Measurements from ENCODE around the gene FGFR2.

FGFR2 gene

DNA sequence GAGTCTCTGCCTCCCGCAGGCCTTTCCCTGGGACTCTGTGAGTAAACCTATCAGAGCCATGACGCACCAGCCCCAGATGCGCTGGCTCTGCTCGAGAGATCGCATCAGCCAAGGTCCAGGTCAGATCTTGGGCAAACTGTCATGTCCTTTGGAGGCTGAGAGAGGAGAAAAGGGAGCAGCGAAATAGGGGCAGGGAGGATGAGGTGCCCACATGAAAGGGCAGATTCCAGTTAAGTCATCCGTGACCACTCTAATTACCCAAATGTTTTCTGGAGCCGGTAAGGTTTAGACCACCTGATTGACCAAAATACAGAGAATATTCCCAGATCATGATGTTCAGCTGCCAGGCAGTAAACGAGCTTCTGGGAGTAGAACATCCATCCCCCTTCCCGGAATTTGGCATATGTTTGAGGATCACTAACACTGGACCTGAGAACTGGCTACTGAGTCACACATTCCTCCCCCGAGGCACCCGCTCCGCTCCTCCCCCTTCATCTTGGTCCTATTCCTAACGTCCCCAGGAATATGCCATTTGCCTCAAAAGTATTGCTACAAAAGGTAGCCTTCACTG, 88.0 kb downstream of the FGFR2 start:
- TF ChIP-seq, protein P1, sequence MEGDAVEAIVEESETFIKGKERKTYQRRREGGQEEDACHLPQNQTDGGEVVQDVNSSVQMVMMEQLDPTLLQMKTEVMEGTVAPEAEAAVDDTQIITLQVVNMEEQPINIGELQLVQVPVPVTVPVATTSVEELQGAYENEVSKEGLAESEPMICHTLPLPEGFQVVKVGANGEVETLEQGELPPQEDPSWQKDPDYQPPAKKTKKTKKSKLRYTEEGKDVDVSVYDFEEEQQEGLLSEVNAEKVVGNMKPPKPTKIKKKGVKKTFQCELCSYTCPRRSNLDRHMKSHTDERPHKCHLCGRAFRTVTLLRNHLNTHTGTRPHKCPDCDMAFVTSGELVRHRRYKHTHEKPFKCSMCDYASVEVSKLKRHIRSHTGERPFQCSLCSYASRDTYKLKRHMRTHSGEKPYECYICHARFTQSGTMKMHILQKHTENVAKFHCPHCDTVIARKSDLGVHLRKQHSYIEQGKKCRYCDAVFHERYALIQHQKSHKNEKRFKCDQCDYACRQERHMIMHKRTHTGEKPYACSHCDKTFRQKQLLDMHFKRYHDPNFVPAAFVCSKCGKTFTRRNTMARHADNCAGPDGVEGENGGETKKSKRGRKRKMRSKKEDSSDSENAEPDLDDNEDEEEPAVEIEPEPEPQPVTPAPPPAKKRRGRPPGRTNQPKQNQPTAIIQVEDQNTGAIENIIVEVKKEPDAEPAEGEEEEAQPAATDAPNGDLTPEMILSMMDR (IDR thresholded peaks at IDR 0.05; ENCODE audit: low read depth, low read length), result no peak

GRCh38 chr10:121509796-121510195, 88.4 kb downstream of the FGFR2 start:
- TF ChIP-seq, protein P1 (IDR thresholded peaks at IDR 0.05; ENCODE audit: low read depth, low read length), result no peak

More for the DNA sequence above, 88.0 kb downstream of the FGFR2 start:
- no peak overlapping the region for H3K4me3 ChIP-seq (ENCODE audit: low read depth, low read length)

DNA sequence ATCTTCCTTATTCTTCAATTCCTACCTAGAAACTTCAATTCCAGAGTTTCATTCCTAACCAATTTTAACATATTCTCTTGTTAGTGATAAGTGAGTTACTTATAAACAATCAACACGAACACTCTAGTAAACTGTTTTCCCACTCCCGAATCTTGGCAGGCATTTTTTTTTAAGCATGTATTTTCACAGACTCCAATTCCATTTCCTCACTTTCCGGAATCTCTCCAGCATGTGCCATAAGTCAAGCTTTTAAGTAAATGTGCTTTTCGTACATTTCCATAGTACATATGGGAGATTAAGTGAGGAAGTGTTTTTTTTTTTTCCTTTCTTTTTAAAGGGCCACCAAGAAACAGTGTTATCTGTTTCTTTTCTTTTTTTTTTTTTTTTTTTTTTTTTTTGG, 89.1 kb downstream of the FGFR2 start:
- TF ChIP-seq, protein P1 (IDR thresholded peaks at IDR 0.05; ENCODE audit: low read depth, low read length), result no peak
- H3K4me3 ChIP-seq (ENCODE audit: low read depth, low read length), result no peak overlapping the region

More at GRCh38 chr10:121509796-121510195, 88.4 kb downstream of the FGFR2 start:
- no peak overlapping the region for H3K4me3 ChIP-seq (ENCODE audit: low read depth, low read length)

- TF ChIP-seq, protein P1 (IDR thresholded peaks at IDR 0.05; ENCODE audit: low read depth, low read length), result no peak
- no peak overlapping the region for H3K4me3 ChIP-seq (ENCODE audit: low read depth, low read length)
These were observed 94.6 kb downstream of the FGFR2 start for GRCh38 chr10:121503587-121504051.

DNA sequence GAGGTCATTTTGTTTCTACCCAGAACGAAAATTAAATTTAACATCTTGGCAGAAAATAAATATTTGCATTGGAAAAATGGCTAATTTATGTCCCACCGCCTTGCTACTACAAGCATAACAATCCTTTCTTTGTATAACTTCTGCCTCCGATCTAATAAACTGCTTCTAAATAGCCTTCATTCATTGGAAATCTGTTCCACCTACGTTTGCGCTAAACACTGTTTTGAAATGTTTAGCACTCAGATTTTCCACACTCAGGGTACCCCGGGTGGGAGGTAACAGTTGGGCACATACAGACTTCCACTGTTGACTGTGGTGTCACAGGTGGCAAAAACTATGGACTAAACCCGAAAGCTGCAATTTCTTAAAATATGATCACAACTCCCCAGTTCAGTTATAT, 96.4 kb downstream of the FGFR2 start:
- no peak overlapping the region for H3K4me3 ChIP-seq (ENCODE audit: low read depth, low read length)
- TF ChIP-seq, protein P1 (IDR thresholded peaks at IDR 0.05; ENCODE audit: low read depth, low read length), result no peak

DNA sequence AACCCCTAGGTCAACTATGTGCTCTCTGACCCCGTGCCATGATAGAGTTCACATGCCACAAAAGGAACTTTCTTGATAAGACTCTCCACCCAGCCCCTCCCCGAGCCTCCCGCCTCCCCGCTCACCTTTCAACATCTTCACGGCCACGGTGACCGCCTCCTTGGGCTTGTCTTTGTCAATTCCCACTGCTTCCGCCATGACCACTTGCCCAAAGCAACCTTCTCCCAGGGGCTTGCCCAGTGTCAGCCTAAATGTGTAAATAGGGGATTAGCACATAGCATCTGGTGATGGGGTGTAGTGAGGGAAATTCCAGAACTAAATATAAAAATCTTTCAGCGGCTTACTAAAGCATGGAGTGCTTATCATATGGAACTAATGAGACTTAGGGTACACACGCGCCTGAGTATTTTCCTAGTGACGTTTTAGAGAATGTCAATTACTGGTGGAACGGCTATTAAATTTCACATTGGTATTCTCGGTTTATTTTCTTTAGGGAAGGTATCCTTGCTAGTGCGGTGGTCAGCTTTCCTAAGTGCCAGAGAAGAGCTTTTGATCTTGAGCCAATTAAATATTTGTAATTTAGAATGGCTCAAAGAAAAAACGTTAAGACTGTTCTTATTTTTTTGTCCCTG, 97.4 kb downstream of the FGFR2 start:
- no peak overlapping the region for H3K4me3 ChIP-seq (ENCODE audit: low read depth, low read length)
- TF ChIP-seq, protein P1 (IDR thresholded peaks at IDR 0.05; ENCODE audit: low read depth, low read length), result no peak
